Muscle layer of colon (tissue), 2 donors: ENCODE measurements around the gene ARID3C.

Source experiments
- H3K27ac ChIP-seq: one replicate; pipeline ENCODE4 v1.7.0; 2013; ENCODE audit warnings: low read depth, mild to moderate bottlenecking, low read length, moderate library complexity
- H3K27me3 ChIP-seq, 2 donors: one replicate each; pipeline ENCODE4 v1.7.0; 2013; ENCODE audit warnings: low read length in 2 of 2, mild to moderate bottlenecking in 2 of 2; ENCODE audit not compliant: insufficient read depth in 2 of 2, control insufficient read depth in 1 of 2
- H3K36me3 ChIP-seq: one replicate; pipeline ENCODE4 v1.7.0; 2013; ENCODE audit warnings: mild to moderate bottlenecking, low read length; ENCODE audit not compliant: insufficient read depth
- H3K4me1 ChIP-seq: one replicate; pipeline ENCODE4 v1.7.0; 2013; ENCODE audit warnings: mild to moderate bottlenecking, low read length; ENCODE audit not compliant: insufficient read depth
- H3K4me3 ChIP-seq, 2 donors: one replicate each; pipeline ENCODE4 v1.7.0; 2013; ENCODE audit warnings: low read length in 2 of 2, low read depth in 1 of 2, mild to moderate bottlenecking in 1 of 2, moderate library complexity in 1 of 2
- H3K9ac ChIP-seq: one replicate; pipeline ENCODE4 v1.7.0; 2013; ENCODE audit warnings: low read length
- H3K9me3 ChIP-seq: one replicate; pipeline ENCODE4 v1.7.0; 2013; ENCODE audit warnings: mild to moderate bottlenecking, low read length
- donor health status: abdominal sarcoma.
- donor health status: Adenocarcinoma of cecum.

ARID3C gene, protein sequence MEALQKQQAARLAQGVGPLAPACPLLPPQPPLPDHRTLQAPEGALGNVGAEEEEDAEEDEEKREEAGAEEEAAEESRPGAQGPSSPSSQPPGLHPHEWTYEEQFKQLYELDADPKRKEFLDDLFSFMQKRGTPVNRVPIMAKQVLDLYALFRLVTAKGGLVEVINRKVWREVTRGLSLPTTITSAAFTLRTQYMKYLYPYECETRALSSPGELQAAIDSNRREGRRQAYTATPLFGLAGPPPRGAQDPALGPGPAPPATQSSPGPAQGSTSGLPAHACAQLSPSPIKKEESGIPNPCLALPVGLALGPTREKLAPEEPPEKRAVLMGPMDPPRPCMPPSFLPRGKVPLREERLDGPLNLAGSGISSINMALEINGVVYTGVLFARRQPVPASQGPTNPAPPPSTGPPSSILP

DNA sequence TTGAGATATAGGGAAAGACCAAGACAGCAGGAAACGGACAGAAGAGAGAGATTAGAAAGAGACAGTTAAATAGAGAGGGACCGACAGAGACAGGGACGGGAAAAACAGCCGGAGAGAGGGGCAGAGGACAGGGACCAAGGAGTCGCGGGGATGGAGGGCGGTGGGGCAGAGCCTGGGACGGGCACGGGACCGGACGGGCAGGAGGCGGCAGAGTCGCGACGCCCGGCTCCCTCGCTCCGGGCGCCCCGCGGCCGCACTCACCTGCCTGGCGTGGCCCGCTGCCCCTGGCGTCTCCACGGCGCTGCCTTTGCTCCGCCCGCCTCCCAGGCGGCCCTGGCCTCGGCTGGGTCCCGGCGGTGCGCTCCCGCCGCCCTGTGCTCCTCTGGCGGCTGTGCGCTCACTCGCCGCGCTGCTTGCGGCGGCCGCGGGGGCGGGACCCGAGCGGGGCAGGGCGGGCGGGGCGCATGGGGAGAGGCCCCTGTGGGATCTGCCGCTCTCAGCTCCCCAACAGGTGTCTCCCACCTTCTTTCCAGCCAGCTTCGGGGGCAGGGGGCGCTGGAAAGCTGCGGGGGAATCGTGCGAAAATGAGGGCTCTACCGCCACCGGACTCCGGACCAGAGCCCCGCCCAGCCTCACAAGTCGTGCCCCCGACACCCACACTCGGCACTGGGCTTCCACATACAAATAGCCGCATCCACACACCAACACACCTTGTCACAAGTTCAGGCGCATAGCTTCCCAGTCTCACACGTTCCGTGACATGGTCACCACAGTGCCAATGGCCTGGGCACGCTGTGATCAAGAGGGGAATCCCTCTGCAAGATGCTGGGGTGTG, at the start of gene ARID3C:
Gene ARID3C (minus strand): TSS at position 411 of the 835 bp plus-strand sequence. CDS start 1,052 bp downstream, outside the sequence.
- Histone ChIP-seq H3K27ac (no peak within 1 kb of the TSS), H3K36me3 (no peaks in the 10 kb centered on the region), H3K27me3 (peaks cover 45 to 57% of the 10 kb centered on the region in 2 donors), H3K4me3 (peak within 1 kb of the TSS; percentile 30 to 52), H3K4me1 (peaks cover 11% of the 10 kb centered on the region), H3K9me3 (no peaks in the 10 kb centered on the region), H3K9ac (no peak within 1 kb of the TSS)

DNA sequence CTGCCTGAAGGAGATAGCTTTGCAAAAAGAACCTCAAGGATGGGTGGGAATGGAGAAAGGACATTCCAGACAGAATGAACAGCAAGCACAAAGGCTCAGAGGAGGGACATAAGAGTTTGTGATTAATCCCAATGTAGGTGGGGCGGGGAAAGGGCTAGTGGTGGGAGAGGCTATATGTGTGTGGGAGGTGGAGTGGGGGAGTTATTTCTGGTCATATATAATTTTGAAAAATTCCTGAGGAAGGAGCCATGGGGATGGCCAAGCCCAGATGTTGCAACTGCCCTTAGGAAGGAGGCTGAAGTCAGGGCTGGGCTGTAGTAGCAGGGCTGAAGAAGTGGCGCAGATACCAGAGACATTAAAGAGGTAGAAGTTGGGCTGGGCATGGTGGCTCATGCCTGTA, 47.0 kb upstream of the ARID3C start:
- H3K27ac ChIP-seq, result no peak overlapping the region
- H3K9me3 ChIP-seq, result no peaks in the 10 kb centered on the region
- H3K4me1 ChIP-seq, result no peaks in the 10 kb centered on the region
- no peaks in the 10 kb centered on the region for H3K36me3 ChIP-seq
- H3K4me3 ChIP-seq, result no peak overlapping the region
- no peaks in the 10 kb centered on the region for H3K27me3 ChIP-seq
- H3K9ac ChIP-seq, result no peak overlapping the region

DNA sequence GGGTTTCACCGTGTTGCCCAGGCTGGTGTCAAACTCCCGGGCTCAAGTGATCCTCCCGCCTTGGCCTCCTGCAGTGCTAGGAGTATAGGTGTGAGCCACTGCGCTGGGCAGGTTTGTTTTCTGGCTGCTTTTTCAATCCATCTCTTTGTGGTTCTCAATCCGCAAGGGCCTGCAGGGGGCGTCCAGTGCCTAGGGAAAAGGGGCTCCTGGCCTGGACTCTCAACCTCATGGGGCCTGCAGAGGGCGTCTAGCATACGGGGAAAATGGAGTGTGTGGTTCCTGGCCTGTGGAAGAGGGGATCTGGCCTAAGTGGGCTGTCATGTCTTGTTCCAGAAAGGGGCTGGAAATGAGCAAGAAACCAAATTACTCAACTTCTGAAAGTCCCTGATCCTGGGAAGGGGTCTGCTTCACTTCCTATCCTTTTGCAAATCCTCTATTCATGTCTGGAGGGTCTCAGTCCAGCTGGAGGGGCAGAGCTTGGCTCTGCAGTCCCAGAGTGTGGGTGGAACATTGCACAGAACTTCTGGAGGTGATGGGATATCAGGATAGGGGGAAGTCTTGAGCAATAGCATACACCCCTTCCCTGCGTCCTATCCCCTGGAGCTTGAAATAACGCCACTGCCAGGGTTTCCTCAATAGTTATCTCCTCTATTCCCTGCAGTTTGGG, 46.3 kb upstream of the ARID3C start:
- H3K9me3 ChIP-seq, result no peaks in the 10 kb centered on the region
- H3K36me3 ChIP-seq, result no peaks in the 10 kb centered on the region
- H3K4me1 ChIP-seq, result no peaks in the 10 kb centered on the region
- no peak overlapping the region for H3K4me3 ChIP-seq
- H3K27me3 ChIP-seq, result no peaks in the 10 kb centered on the region
- H3K9ac ChIP-seq, result no peak overlapping the region
- H3K27ac ChIP-seq, result no peak overlapping the region

DNA sequence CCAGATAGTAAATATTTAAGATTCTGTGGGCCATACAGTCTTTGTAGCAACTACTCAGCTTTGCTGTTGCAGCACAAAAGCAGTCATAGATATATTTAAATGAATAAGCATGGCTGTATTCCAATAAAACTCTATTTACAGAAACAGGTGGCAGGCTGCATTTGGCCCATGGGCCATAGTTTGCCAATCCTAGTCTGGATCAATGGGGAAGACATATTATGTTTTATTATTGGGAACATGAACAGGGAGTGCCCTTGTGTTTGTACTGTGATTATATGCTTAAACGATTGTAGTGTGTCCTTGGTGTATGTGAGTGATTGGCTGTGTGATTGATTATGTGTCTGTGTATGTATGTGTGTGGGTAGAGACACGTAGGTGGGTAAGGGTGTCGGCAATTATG, 45.6 kb upstream of the ARID3C start:
- Histone ChIP-seq H3K27me3 (no peaks in the 10 kb centered on the region), H3K36me3 (no peaks in the 10 kb centered on the region), H3K4me1 (no peaks in the 10 kb centered on the region), H3K9ac (no peak overlapping the region), H3K4me3 (no peak overlapping the region), H3K27ac (no peak overlapping the region), H3K9me3 (no peaks in the 10 kb centered on the region)

DNA sequence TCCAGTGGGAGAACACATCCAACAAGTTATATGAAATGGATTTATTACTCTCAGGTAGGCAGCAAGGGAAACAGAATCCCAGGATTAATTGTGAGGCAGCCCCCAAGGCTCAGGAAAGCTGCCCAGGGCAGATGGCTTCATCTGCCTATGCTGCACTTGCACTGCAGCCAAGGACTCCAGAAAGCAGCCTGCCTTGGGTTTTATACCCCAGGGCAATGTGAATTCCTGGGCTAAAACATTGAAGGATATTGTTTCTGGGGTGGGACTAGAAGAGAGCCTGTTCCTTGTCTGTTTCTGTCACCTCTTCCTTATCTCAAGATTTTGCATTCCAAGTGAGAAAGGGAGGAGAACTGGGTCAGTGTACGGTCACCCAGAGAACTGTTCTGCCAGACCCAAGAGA, 42.4 kb upstream of the ARID3C start:
- no peaks in the 10 kb centered on the region for H3K27me3 ChIP-seq
- no peak overlapping the region for H3K9ac ChIP-seq
- H3K9me3 ChIP-seq, result no peaks in the 10 kb centered on the region
- no peaks in the 10 kb centered on the region for H3K36me3 ChIP-seq
- H3K4me3 ChIP-seq, result no peak overlapping the region
- H3K4me1 ChIP-seq, result peaks cover 7% of the 10 kb centered on the region
- no peak overlapping the region for H3K27ac ChIP-seq

DNA sequence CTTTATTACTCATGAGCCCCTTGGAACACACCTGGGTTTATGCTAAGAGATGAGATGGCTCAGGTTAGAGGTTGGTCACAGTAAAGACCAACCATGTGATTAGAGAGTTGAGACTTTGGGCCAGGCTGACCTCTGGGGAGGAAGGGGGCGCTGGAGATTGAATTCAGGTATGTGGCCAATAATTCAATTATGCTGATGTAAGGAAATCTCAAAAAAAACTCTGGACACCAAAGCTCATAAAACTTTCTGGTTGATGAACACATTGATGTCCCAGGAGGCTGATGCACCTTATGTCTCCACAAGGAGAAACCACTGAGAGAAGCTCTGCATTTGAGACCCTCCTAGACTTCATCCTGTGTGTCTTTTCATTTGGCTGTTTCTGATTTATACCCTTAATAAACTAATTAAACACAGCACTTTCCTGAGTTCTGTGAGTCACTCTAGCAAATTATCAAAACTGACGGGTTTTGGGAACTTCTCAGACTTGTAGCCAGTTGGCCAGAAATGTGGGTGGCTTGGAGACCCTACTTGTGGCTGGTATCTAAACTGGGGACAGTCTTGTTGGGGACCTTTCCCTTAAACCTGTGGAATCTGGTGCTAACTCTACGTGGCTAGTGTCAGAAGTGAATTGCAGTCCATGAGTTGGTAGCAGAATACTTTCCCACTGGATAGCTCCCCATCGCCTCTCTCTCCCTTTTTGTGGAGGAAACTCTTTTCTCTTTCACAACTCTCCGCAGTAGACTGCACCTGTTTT, 41.1 kb upstream of the ARID3C start:
- H3K4me3 ChIP-seq, result no peak overlapping the region
- no peak overlapping the region for H3K27ac ChIP-seq
- H3K4me1 ChIP-seq, result peaks cover 7% of the 10 kb centered on the region
- no peak overlapping the region for H3K9ac ChIP-seq
- no peaks in the 10 kb centered on the region for H3K36me3 ChIP-seq
- no peaks in the 10 kb centered on the region for H3K27me3 ChIP-seq
- no peaks in the 10 kb centered on the region for H3K9me3 ChIP-seq

DNA sequence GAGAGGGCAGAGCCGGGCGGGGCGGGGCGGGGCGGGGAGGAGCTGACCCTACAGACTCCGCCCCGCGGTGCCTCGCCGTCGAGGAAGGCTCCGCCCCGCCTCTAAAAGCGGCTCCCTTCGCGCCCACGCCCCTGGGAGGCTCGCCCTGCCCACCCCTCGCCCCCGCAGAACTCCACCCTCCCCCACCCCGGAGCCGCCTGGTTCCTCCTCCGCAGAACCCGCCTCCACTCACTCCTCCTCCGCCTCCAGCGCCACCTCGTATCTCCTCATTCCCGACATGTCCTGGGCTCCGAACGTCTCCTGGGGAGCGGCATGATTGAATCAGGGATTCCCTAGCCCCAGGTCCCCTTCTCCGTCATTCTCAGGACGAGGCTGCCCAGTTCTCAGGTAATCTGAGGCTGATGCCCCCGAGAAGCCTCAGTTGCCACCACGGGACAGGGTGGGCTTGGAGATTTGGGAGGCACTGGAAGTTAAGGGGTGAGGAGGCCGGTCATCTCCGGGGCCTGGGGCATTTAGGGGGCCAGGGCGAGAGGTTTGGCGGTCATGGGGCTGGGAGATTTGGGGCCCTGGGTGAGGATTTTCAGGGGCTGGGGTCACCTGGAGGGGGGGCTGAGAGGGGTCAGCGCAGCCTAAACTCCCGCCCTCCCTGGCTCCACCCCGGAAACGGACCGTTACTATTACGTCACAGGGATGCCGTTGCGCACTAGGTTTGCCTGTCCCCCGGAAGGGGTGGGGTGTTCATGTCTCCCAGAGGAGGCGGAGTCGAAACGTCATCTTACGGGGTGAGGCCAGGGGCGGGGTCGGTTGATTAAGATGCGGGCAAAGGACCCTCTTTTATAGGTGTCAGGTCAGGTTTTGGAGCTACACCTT, 36.8 kb upstream of the ARID3C start:
- Histone ChIP-seq H3K4me3 (peak overlapping the region; percentile 59 to 64), H3K4me1 (peaks cover 18% of the 10 kb centered on the region), H3K27me3 (no peaks in the 10 kb centered on the region), H3K9ac (peak overlapping the region; percentile 88), H3K27ac (peak overlapping the region; percentile 96), H3K9me3 (no peaks in the 10 kb centered on the region), H3K36me3 (peaks cover 17% of the 10 kb centered on the region)

DNA sequence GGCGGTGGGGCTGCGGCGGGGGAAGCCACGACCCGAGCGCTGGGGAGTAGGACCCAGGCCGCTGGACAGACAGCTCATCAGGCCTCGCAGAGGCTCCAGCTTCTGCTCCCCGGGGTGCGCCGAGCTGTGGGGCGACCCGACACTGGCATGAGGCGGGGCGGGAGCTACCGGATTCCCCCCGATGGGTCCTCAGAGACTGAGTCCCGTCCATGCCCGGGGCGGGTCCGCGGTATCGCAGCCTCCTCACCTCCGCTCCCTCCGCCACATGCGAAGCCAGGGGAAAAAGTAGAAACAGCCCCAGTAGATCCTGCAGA, 36.2 kb upstream of the ARID3C start:
- Histone ChIP-seq H3K4me1 (peaks cover 18% of the 10 kb centered on the region), H3K4me3 (peak overlapping the region; percentile 40 to 64), H3K27me3 (no peaks in the 10 kb centered on the region), H3K27ac (peak overlapping the region; percentile 81), H3K36me3 (peaks cover 23% of the 10 kb centered on the region), H3K9me3 (no peaks in the 10 kb centered on the region), H3K9ac (peak overlapping the region; percentile 28)

DNA sequence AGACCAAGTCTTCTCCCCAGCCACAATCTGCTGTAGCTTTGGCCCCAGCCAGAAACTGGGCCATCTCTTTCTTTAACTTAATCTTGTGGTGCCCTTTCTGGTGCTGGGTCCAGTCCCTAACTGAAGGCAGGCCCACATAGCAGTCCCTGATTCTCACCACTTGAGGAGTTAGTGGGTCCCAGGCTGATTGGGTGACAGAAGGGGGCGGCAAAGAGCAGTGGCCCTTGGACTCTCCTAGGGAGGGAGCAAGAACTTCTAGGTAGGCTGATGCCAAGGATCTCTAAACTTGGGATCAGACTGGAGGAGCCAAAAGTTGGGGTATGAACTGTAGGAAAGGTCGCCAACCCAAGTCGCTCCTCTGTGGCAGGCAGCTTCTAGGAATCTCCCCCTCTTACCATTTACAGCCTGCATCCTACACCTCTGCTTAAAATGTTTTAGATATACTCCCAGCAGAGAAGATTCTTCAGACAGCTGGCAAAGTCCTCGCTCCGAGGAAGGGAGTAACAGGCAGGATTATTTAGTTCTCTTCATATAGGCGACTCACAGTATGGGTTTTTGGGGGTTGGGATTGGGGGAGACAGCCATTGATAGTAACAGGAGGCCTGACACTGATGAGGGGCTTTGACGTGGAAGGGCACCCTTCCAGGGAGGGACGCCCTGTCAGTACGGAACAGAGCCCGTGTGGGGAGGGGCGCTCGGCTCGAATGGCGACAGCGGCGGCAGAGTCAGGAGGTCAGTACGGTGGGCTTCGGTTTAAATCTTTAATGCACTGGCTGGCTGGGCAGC, 35.6 kb upstream of the ARID3C start:
- no peaks in the 10 kb centered on the region for H3K9me3 ChIP-seq
- peak overlapping the region; percentile 28 for H3K9ac ChIP-seq
- H3K27me3 ChIP-seq, result no peaks in the 10 kb centered on the region
- H3K4me1 ChIP-seq, result peaks cover 18% of the 10 kb centered on the region
- peak overlapping the region; percentile 40 to 64 for H3K4me3 ChIP-seq
- H3K36me3 ChIP-seq, result peaks cover 29% of the 10 kb centered on the region
- H3K27ac ChIP-seq, result peak overlapping the region; percentile 81

DNA sequence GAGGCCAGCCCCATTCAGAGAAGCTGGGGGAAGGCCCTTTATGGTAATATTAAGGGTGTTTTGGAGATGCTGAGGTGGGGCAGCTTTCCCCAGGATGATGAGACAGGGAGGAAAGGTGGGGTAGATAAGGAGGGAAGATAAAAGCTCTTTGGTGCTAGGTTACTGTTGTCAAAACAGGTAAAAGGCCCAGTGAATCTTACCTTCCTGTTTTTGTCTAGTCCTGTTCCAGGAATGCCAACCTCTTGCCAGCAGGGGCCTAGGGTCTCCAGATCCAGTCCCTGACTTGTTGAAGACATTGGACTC, 34.4 kb upstream of the ARID3C start:
- Histone ChIP-seq H3K9me3 (no peaks in the 10 kb centered on the region), H3K27ac (no peak overlapping the region), H3K9ac (no peak overlapping the region), H3K27me3 (no peaks in the 10 kb centered on the region), H3K36me3 (peaks cover 32% of the 10 kb centered on the region), H3K4me1 (peaks cover 18% of the 10 kb centered on the region), H3K4me3 (no peak overlapping the region)
